GM21576 (cell line): ENCODE results near the gene FOXD2.
A peak's percentile ranks its signal among the peaks of the same experiment; 100 is the strongest.

Experiments used
- ATAC-seq: cut with Tn5 transposase; IDR thresholded peaks from one replicate; pipeline ENCODE4 v1.9.1; 2021; ENCODE audit warnings: mild to moderate bottlenecking, moderate library complexity; ENCODE audit not compliant: unreplicated experiment

FOXD2 gene

DNA sequence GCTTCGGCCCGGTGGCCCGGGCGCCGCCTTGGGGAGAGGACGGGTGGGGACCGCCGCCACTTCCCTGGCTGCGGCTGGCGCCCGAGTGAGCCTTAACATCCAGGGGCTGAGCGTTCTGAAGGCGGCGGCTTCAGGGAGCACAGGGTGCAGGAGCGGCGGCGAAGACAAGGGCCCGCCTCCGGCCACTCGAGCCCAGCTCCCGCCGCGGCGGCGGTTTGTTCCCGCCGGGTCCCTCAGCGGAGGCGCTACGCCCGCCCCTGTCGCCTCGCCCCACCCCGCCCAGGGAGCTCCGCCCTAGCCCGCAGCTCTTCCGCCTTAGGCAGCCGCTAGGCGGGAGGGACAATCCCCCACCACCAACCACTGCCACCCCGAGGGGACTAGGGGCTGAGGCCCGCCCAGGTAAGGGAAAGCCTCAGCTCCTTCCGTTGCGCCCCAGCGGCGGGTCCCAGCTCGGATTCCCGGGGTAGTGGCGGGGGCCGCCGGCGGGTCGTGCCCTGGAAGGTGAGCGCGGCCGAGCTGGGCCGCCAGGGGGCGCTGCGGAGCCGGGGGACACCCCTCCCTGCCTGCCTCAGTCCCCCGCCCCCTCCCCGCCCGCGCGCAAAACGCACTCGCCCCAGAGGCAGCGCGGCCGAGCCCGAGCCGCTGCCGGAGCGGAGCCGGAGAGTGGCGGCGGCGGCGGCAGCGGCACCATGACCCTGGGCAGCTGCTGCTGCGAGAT, at the start of gene FOXD2:
Gene FOXD2, plus strand, starts transcription at position 598 of the 718 bp plus-strand sequence. Its CDS starts 92 bp downstream, at position 690.
- peak; percentile 75 for ATAC-seq

DNA sequence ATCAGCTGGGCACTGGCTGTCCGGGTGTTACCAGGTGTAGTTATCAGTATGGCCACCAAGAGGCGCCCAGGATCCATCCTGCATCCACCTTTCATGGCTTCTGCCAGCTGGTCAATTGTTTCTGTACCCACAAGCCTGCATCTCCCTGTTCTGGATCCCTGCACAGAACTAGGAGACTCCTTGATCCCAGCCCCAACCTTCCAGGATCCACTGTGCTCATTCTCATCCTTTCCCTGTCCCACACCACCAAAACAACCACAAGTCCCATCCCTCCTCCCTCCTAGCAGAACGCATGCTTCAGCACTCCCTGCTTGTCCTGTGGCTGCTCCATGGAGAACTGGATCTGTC, 49.0 kb upstream of the FOXD2 start:
- ATAC-seq = peak; percentile 68

DNA sequence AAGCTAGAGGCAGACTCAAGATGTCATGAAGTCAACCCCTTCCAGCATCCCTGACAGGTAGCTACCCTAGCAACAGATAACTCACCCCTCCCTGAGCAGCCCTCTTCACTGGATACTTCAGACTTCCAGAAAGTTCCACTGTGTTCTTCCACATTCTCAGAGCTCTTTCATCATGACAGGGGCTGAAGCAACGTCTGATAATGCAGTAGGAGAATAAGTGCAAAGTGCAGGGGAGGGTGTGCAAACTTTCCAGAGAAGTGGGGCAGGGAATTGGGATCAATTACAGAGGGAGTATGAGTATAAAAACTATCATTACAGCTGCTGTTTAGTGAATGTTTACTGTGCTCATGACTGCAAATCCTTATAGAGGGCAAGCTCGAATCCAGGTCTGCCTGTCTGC, 48.1 kb upstream of the FOXD2 start:
- ATAC-seq = no peak

DNA sequence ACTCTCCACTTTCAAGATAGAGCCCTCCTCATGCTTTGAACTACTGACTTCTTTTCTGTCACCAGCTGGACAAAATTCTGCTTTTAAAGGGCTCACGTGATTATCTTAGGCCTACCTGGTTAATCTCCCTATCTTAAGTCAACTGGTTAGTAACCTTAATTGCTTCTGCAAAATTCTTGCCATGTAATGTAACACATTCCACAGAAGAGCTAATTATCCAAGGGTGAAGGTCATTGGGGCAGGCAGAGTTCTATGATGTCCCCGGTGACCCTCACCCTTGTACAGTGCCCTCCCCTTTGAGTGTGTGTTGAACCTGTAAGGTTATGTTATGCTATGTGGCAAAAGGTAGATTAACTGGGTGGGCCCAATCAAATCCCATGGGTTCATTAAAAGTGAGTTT, 47.0 kb upstream of the FOXD2 start:
- no peak for ATAC-seq

DNA sequence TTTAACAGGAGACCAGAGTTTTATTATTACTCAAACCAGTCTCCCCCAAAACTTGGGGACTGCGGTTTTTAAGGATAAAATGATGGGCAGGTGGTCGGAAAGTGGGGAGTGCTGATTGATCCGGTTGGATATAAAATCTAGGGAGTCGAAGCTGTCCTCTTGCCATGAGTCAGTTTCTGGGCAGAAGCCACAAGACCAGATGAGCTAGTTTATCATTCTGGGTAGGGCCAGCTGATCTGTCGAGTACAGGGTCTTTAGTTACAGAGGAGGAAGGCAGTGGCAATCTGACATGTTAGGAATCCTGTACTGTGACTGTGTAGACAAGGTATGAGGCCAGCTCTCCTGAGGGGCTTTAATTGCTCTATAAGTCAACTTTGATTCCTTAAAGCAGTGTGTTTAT, 44.7 kb upstream of the FOXD2 start:
- ATAC-seq = no peak

DNA sequence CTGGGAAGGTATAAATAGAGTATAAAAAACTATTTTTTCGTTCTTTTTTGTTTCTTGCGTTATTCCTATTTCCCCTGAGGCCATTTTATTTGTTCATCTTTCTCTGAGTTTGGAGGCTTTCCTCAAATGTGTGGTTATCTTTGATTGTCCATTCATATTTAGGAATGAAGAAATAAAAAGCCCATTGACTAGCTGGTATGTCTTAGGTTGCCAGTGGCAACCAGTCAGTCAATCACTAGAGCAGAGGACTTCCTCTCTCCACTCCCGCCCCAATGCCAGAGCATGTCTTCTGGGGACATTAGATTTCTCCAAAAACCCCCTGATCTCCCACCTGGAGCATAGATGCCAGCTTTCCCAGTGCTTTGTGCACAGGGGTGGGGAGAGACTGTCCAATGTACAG, 42.4 kb upstream of the FOXD2 start:
- no peak for ATAC-seq

DNA sequence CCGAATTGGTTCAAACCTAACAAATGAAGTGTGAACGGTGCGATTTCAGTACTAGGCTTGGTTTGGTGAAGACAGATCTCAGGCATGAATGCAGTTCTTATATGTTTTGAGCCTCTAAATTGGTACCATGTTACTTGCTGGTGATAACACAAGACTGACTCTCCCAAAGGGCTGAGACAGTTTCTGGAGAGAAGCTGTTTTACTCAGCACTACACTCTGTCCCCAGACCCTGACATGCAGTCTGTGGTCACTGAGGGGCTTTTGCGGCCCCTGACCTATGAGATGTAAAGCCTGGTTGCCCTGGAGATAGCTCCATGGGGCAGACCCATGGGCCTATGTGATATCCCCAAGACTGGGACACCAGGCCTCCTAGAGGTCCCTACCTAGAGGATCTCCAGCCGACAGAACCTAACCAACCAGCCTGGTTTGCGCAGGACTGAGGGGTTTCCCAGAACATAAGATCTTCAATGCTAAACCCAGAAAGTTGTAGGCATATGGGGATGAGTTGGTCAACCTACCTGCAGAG, 41.1 kb upstream of the FOXD2 start:
- no peak for ATAC-seq

DNA sequence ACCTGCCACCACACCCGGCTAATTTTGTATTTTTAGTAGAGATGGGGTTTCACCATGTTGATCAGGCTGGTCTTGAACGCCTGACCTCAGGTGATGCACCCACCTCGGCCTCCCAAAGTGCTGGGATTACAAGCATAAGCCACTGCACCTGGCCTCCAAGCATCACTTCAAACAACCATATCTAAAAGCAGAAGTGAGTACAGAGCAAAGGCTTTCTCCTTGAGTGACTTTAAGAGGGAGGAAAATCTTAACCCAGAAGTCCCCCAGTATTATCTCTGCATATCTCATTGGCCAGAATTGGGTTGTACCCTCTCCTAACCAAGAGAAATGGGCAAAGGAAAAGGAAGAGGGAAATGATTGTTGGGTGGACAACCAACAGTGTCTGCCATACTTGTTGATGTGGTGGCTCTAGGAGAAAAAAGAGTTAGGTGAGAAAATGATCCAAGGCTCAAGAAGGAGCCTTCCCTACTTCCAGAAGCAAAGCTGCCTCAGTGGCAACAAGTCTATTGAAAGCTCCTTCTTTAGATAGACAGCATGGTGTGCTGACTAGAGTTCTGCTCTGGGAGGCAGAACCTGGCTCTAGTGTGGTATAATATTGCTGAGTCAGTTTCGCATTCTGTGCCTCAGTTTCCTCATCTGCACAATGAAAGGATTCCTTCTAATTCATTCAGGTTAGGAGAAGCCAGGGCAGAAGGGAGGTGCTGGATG, 38.6 kb upstream of the FOXD2 start:
- no peak for ATAC-seq

DNA sequence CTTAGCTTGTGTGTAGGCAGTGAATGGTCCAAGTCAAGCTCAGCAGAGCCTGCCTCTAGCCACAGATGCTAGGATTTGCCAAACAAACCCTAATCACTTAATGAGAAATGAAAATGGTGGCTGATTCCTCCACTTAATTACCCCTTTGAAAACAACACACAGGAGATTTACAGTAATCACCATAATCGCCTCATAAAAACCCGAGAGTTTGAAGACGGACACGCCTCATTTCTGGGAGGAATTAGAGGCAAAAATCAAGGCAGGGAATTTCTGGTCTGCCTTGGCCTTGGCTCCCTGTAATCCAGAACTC, 38.0 kb upstream of the FOXD2 start:
- ATAC-seq = no peak

DNA sequence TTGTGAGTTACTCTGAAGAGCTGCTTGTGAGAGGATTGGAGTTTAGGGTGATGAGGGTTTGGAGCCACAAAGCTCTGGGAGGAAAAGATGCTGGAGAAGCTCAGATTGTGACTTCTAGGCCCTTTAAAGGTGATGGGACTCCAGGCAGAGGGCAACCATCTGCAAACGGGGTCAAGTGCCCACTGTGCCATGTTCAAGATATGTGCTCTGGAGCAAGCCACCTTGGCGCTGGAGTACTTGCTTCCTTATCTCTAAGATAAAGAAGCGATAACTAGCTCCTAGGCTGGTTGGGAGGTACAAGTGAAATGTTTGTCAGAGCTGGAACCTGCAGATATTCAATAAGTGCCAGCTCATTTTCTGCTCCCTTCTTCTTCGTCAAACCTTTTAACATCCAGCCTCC, 36.1 kb upstream of the FOXD2 start:
- ATAC-seq = no peak

DNA sequence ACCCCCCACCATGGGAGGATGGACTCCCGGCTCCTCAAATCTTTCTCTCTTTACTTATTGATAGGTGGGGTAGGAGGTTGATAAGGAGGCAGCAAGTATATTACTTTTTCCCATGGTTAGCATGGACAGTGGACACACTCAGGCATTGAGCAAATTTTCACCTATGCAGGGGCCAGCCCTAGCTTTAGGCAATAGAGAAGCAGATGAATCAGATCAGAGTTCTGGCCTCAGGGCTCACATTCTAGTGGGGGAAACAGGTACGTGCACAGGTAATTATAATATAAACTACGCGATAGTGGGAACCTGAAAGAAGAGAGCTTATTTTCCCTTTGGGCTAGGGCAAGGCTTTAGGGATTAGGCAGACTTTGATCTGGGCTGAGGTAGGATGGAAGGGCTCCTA, 35.3 kb upstream of the FOXD2 start:
- ATAC-seq = no peak

DNA sequence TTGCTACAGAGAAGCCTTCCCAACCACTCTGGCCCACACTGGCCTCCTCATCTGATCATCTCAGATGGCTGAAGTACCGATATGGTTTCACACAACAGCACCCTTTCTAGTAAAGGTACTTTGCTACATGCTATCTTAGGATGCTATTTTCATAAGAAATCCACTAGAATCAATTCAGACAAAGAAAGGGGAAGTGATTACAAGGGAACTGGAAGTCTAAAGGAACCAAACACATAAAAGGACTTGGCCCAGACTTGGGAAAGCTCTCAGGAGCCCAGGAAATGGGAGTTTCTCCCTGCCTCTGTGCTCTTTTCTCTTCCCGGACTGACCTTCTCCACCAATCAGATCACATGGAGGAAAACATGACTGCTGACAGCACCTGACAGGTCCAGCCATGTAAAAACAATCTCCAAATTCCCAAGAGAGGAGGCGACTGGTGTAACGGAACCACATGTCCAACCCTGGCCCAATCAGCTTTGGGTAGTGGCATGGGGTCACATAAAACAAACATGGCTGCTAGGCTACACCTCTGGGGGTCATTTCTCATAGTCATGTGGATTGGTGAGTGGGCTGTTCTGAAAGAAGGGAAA, 34.4 kb upstream of the FOXD2 start:
- ATAC-seq = no peak

DNA sequence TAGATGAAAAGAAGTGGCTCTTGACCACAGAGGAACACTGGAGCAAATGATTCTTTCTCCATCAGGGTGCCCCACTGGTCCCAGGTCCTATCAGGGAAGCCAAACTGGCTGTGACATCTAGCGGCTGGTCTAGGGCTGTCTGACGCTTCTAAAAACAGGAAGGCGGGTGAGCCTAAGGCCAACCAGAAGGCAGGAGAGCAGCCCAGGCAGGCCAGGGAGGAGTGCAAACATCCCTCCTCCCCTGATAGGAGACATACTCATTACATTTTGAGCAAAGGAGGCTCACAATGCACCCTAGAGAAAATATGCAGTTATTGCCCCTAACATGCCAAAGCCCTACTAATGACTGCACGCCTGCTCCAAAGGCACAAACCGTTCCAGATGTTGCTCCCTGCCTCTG, 32.1 kb upstream of the FOXD2 start:
- no peak for ATAC-seq

DNA sequence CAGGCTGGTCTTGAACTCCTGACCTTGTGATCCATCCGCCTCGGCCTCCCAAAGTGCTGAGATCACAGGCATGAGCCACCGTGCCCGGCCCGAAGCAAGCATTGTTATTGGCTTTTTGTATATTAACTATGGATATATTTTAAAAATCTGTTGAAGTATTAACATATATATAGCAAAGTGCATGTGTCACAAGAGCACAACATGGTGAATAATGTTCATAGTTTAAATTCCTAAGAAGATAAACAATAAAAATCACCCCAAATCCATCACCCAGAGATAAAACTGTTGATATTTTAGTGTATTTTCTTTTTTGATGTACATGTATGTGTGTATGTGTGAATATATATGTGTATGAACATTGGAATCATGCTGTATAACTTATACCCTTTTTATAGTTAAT, 30.9 kb upstream of the FOXD2 start:
- no peak for ATAC-seq

DNA sequence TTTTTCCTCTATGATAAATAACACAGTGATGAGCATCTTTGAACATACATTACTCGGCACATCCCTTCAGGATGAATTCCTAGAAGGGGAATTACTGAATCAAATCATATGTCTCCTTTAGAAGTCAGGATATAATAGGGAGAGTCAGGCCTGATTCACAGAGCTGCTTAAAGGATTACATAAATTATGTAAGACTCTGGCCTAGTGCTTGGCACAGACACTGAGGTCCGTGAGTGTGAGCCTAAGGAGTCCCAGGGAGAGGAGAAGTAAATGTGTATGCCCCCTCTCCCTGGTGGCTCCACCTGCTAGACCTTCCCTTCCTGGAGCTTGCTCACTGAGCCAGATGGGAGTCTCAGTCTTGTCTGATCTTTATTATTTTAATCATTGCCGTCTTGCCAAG, 30.4 kb upstream of the FOXD2 start:
- ATAC-seq = no peak

DNA sequence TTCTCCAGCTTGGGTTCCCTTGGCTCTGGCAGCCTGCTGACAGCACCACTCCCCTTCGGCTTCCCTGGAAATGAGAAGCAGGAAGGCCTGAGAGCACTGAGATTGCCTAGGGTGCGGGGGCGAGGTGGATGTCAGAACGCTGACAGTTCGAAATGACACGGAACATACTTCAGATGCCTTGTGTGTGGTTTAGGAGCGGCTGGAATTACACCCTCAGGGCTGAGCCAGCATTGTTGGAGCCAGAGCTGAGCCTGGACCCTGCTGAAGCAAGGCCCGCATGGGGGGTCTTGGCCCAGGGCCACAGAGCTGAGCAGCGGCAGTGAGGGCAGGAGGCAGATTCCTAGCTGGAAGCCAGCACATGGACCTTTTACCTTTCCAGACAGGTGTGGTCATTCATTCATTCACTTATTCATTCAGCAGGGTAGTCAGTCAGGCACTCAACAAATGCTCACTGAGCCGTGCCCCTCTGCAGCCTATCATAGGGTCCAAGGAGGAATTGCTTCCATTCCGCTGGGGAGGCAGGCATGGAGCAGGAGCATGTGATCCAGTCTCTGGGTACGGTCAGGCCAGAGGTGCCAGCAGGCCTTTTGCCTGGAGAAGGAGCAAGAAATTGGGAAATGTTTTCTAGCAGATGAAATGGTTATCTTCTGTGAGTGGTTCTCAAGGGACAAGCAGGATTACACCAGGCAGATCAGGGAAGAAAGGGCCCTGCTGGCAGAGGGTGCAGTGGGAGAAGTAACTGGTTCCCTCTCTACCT, 28.4 kb upstream of the FOXD2 start:
- ATAC-seq = no peak

DNA sequence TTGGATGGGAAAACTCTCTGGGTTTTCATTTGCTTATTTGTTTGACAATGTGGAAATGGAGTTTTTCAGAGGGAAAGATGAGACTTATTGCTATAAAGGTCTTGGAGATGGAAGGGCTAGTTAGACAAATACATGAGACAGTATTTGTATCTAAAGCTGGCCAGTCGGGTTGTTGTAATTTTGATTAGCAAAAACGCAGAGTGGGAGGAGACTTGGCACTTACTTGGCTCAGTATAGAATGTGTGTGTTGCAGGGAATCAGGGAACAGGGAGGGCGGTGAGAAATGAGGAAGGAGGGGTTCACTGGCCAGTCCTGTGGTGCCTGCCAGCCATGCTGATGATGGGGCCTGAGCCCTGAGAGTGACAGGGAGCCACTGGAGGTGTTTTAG, 27.8 kb upstream of the FOXD2 start:
- no peak for ATAC-seq

DNA sequence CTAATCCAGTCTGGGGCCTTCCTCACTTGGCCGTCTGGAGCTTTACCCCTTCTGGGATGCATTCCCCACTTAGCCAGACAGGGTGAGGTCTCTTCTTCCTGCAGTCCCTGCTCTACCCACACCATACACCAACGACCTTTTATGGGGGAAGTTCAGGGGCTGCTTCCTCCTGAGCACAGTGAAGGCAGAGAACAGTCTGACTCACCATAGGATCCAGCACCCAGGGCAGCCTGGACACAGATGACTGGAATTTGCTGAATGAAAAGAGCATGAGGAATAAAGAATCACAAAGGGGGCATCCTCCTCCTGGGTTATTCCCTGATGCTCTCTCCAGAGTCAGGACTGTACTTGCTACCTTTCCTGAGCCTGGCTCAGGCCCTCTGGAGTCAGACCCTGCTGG, 26.4 kb upstream of the FOXD2 start:
- no peak for ATAC-seq

DNA sequence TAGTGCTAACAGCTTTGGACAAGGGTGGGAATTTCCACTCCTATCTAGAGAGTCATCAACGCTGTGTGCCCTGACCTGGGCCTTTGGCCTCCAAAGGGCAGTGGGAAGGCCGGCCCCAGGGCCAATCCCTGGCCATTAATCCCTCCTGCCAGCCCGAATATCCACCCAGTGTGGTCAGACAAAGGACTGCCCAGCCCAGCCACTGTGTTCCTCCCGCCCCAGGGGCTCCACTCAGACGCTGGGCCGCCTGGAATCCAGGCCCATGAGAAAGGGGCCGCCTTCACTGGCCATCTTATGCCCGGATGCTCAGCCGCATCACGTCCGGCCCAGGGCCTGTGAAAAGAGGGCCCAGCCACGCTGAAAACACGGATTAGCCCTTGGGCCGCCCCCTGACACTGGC, 25.4 kb upstream of the FOXD2 start:
- no peak for ATAC-seq

DNA sequence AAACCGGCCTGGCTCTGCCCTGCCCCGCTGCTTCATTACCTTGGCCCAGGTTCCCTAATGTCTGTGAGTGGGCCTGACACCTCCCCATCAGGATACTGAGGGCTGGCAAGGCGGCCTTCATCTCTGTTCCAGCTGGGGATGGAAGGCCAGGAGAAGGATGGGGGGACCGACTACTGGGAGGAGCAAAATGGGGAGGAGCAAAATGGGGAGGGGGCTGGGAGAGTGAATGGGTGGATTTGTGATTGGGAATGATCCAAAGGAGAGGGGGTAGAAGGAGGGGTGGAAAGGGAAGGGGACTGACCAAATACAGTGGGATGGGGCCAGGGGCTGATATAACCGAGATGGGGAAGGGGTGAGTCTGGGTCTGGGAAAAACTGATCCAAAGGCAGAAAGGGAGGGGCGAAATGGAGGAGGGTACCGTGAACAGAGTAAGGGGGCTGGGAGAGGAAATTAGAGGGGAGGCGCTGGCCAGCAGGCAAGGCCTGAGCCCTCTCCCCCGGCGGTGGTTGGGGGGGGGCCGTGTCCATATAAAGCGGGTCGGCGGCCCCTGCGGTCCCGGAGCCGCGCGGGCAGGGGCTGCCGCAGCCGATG, 22.0 kb upstream of the FOXD2 start, which contains the start of gene FOXE3:
Gene FOXE3, plus strand, starts transcription at position 558 of the 591 bp plus-strand sequence. Its CDS starts 31 bp downstream, at position 589.
- ATAC-seq = no peak
